GM06990 (cell line): Measurements from ENCODE around the gene CEP152.
"Not testable (repeated sequence)": the region's sequence is repeated elsewhere in the genome, so short reads cannot be mapped to it uniquely, and the experiment has no call there.

Experiments used
- DNase-seq: peaks from one replicate; pipeline ENCODE4 v3.0.0-alpha.2; 2011; ENCODE audit not compliant: insufficient read length; ENCODE audit errors: extremely low read depth
- H3K27me3 ChIP-seq: replicated peaks from 2 replicates; pipeline ENCODE4 v1.6.0; 2011; ENCODE audit warnings: low read length; ENCODE audit not compliant: control insufficient read depth, insufficient read depth
- H3K36me3 ChIP-seq: 2 replicates; pipeline ENCODE4 v1.5.1; 2011; ENCODE audit warnings: low read length; ENCODE audit not compliant: control insufficient read depth, insufficient read depth
- H3K4me3 ChIP-seq: replicated peaks from 2 replicates; pipeline ENCODE4 v1.5.1; 2011; ENCODE audit warnings: low read depth, mild to moderate bottlenecking, control low read depth, low read length
- CTCF ChIP-seq: IDR thresholded peaks from 2 replicates; pipeline ENCODE4 v1.5.1; 2011; ENCODE audit warnings: low read length, control low read depth, mild to moderate bottlenecking, inconsistent platforms; ENCODE audit not compliant: insufficient read depth, poor library complexity, severe bottlenecking

Gene CEP152

DNA sequence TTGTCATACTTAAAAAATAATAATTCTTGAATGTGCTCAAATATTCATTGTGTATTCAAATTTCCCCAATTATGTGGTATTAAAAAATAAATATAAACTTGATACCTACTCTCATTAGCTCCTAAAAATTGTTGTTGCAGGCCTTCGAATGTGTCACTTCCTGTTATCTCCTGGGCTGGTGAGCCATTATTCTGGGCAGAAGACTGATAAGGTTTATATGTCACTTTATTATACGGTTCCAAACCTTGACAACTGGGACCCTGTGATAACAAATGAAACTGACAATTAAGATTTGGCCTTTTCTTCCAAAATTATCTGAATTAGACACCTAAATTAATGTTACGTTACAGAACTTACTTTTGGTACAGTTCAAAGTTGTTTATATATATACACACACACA is 15.0 kb downstream of the CEP152 start:
- H3K36me3 ChIP-seq, result no peaks in the 10 kb centered on the region; the same call in 1 of the 2 replicates
- TF ChIP-seq CTCF, result no peak
- H3K27me3 ChIP-seq, result no peaks in the 10 kb centered on the region
- DNase-seq, result no peak
- no peak overlapping the region for H3K4me3 ChIP-seq

DNA sequence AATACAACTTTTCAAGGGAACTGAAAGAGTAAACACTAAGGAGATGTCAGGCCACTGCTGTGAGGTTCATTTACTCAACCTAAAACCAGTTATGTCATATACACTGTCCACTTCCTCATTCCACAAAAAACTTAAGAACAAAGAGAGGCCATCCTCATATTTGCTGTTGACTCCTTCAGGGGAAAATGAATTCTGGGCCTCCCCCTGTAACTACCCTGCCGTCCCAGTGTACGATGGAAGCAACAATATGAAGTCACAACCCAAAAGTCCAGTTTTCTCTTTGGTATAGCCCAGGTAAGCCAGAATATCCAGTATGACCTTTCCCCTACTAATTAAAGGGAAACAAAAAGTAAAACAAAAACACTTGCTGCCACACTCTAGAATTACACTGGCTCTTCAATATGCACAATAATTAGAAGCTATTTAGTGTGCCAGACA is 16.2 kb downstream of the CEP152 start:
- H3K36me3 ChIP-seq, result no peaks in the 10 kb centered on the region; the same call in 1 of the 2 replicates
- peak; percentile 55 for DNase-seq
- no peak for TF ChIP-seq CTCF
- H3K27me3 ChIP-seq, result no peaks in the 10 kb centered on the region
- peak overlapping the region; percentile 8 for H3K4me3 ChIP-seq

GRCh38 chr15:48792408-48792807 is 18.5 kb downstream of the CEP152 start:
- Histone ChIP-seq H3K4me3 (no peak overlapping the region), H3K36me3 (no peaks in the 10 kb centered on the region; the same call in none of the 2 replicates), H3K27me3 (no peaks in the 10 kb centered on the region)
- no peak for TF ChIP-seq CTCF
- no peak for DNase-seq

GRCh38 chr15:48790466-48791115 is 20.3 kb downstream of the CEP152 start:
- H3K4me3 ChIP-seq, H3K27me3 ChIP-seq, DNase-seq, H3K36me3 ChIP-seq: not testable (repeated sequence)

- H3K27me3 ChIP-seq, result no peaks in the 10 kb centered on the region
- H3K4me3 ChIP-seq, result no peak overlapping the region
- DNase-seq, result no peak
- TF ChIP-seq CTCF, result no peak
- H3K36me3 ChIP-seq, result peaks cover 6% of the 10 kb centered on the region
These were observed 25.2 kb downstream of the CEP152 start for GRCh38 chr15:48785712-48786111.

DNA sequence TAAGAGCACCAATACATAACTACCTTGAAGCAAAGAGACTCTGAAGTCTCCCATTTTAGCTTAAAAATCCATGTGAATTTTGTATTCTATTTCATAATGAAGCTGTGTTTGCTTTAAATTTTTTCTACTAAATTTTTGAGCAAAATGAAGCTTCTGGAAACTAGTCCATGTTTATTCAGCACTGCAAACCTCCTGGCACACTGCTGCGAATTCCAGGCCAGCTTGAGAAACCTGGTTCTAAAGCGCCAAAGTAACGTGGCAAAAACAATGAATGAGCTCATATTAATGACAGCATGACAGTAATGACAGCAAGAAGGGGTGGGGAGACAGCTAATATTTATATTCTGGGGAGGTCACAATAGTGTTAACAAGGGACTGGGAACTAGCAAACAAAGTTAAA is 25.7 kb downstream of the CEP152 start:
- H3K36me3 ChIP-seq, result peaks cover 6% of the 10 kb centered on the region
- no peak for TF ChIP-seq CTCF
- H3K27me3 ChIP-seq, result no peaks in the 10 kb centered on the region
- no peak overlapping the region for H3K4me3 ChIP-seq
- no peak for DNase-seq
